ENCODE results near the gene TSKU. TPM values are rescaled to one million over a fixed set of nuclear protein-coding genes. Genes with fewer than 3 reads are reported as not detected.

TSKU gene
- total RNA-seq, 2 experiments from 2014 or later: 1.5 to 1.8 TPM

DNA sequence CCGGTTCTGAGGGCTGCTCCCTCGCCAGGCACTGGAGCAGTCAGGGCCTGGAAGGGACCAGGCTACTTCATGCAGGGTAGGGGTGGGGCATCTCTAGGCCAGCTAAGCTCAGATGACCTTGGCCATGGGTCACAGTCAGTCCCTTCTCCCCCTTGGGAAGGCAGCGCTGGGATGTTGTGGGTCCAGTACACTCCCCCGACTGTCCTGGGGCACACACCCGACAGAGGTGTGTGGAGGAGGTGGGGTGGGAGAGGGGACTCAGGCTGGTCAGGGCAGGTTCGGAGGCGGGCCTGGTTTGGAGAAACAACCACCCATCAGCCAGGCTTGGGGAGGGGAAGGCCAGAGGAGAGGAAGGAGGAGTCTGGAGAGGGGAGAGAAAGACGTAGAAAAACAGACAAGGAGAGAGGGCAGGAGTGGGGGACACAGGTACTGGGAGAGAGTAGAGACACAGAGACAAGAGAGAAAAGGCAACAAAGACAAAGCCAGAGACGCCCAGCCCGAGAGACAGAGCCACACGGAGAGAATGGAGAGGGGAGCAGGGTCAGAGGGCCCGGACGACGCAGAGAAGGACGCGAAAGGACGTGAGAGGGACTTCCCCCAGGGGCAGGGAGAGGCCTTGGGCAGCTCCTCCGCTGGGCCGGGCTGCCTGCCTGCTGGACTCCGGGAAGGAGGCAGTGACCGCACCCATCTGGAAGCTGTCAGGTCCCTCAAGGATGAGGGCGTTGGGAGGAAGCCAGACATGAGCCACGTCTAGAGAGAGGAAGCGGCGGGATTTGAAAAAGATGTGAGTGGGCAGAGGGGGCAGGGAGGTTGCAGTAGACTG is 30.6 kb upstream of the TSKU start:
- H3K4me2 ChIP-seq (ENCODE audit: low read length): no peak overlapping the region
- no peaks in the 10 kb centered on the region for H4K20me1 ChIP-seq (ENCODE audit: insufficient read depth, low read length)
- H3K4me1 ChIP-seq (ENCODE audit: insufficient read depth, low read length, poor library complexity, severe bottlenecking): no peaks in the 10 kb centered on the region
- no peaks in the 10 kb centered on the region for H3K36me3 ChIP-seq (ENCODE audit: insufficient read depth, low read length)
- DNase-seq (ENCODE audit: low spot score): no peak
- intact Hi-C loops (cut with micrococcal nuclease; ENCODE audit: unreplicated experiment): no loop called here
- TF ChIP-seq, protein P1, sequence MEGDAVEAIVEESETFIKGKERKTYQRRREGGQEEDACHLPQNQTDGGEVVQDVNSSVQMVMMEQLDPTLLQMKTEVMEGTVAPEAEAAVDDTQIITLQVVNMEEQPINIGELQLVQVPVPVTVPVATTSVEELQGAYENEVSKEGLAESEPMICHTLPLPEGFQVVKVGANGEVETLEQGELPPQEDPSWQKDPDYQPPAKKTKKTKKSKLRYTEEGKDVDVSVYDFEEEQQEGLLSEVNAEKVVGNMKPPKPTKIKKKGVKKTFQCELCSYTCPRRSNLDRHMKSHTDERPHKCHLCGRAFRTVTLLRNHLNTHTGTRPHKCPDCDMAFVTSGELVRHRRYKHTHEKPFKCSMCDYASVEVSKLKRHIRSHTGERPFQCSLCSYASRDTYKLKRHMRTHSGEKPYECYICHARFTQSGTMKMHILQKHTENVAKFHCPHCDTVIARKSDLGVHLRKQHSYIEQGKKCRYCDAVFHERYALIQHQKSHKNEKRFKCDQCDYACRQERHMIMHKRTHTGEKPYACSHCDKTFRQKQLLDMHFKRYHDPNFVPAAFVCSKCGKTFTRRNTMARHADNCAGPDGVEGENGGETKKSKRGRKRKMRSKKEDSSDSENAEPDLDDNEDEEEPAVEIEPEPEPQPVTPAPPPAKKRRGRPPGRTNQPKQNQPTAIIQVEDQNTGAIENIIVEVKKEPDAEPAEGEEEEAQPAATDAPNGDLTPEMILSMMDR (conservative IDR thresholded peaks at IDR 0.05; ENCODE audit: low read length): no peak
- H3K4me3 ChIP-seq (ENCODE audit: low read depth, low read length, poor library complexity, severe bottlenecking): no peak overlapping the region
- BruUV-seq (replicated peaks): no TSS peak
- CTCF ChIA-PET (ENCODE audit: unreplicated experiment): no interaction called here
- POLR2A ChIA-PET: interaction anchor here (0.6 kb wide), 1 partner anchor 209 kb away, joined by 3 read pairs; no protein-coding TSS in a partner anchor
- no peaks in the 10 kb centered on the region for H3K9me3 ChIP-seq (ENCODE audit: low read length)
- H2AFZ ChIP-seq (ENCODE audit: low read length): no peak overlapping the region
- H3K27ac ChIP-seq (ENCODE audit: low read depth, low read length, poor library complexity, severe bottlenecking): no peak overlapping the region
- H3K9me2 ChIP-seq (ENCODE audit: insufficient read depth, low read length): no peaks in the 10 kb centered on the region
- H3K79me2 ChIP-seq (ENCODE audit: insufficient read depth, low read depth, low read length): no peaks in the 10 kb centered on the region

DNA sequence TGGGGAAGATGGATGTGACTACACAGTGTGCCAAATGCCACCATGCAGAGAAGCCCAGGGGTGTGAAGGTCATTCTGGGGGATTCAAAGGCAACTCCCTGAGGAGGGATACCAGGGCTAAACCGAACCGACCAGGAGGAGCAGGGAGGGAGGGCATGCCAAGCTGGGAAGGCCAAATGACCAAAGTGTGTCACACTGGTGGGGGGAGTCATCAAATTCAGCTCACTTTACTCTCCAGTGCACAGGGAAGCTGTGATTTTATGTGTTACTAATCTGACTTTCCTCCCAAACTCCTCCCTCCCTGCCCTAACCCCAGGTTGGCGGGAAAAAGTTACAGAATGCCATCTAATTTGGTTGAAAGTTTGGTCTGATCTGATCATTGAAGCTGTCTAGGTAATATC is 29.7 kb upstream of the TSKU start:
- Histone ChIP-seq H3K9me3 (ENCODE audit: low read length) (no peaks in the 10 kb centered on the region), H3K27ac (ENCODE audit: low read depth, low read length, poor library complexity, severe bottlenecking) (no peak overlapping the region), H3K4me3 (ENCODE audit: low read depth, low read length, poor library complexity, severe bottlenecking) (no peak overlapping the region), H3K4me2 (ENCODE audit: low read length) (no peak overlapping the region), H4K20me1 (ENCODE audit: insufficient read depth, low read length) (no peaks in the 10 kb centered on the region), H3K79me2 (ENCODE audit: insufficient read depth, low read depth, low read length) (no peaks in the 10 kb centered on the region), H2AFZ (ENCODE audit: low read length) (no peak overlapping the region), H3K36me3 (ENCODE audit: insufficient read depth, low read length) (no peaks in the 10 kb centered on the region), H3K9me2 (ENCODE audit: insufficient read depth, low read length) (no peaks in the 10 kb centered on the region), H3K4me1 (ENCODE audit: insufficient read depth, low read length, poor library complexity, severe bottlenecking) (no peaks in the 10 kb centered on the region)
- no peak for DNase-seq (ENCODE audit: low spot score)
- TF ChIP-seq, protein P1 (conservative IDR thresholded peaks at IDR 0.05; ENCODE audit: low read length): no peak
- TF ChIP-seq EZH2phosphoT487 (IDR thresholded peaks at IDR 0.05; ENCODE audit: borderline replicate concordance, low read depth, low read length): no peak
- no TSS peak for BruUV-seq (replicated peaks)
- intact Hi-C loops (cut with micrococcal nuclease; ENCODE audit: unreplicated experiment): no loop called here
- ChIA-PET POLR2A (no interaction called here), CTCF (ENCODE audit: unreplicated experiment) (no interaction called here)

DNA sequence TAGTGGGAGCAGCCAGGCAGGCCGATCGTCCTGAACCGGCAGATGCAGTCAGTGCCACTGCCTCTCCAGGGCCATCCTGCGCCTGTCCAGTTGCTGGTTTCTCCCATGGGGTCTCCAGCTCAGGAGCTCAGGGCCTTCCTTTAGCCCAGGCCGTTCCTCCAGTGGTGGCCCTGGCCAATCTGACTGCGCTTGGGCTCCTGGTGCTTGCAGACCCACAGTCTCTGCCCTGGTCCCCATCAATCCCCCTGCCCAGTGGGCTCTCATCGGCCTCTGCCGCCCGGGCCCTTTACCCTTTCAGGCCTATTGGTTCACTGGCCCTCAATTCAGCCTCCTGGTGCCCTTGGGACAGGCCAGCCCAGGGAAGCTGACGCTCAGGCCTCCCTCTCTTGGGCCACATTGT is 29.2 kb upstream of the TSKU start:
- Histone ChIP-seq H3K9me2 (ENCODE audit: insufficient read depth, low read length) (no peaks in the 10 kb centered on the region), H3K79me2 (ENCODE audit: insufficient read depth, low read depth, low read length) (no peaks in the 10 kb centered on the region), H3K4me3 (ENCODE audit: low read depth, low read length, poor library complexity, severe bottlenecking) (no peak overlapping the region), H4K20me1 (ENCODE audit: insufficient read depth, low read length) (no peaks in the 10 kb centered on the region), H3K27ac (ENCODE audit: low read depth, low read length, poor library complexity, severe bottlenecking) (no peak overlapping the region), H3K36me3 (ENCODE audit: insufficient read depth, low read length) (no peaks in the 10 kb centered on the region), H3K4me1 (ENCODE audit: insufficient read depth, low read length, poor library complexity, severe bottlenecking) (no peaks in the 10 kb centered on the region), H3K4me2 (ENCODE audit: low read length) (no peak overlapping the region), H2AFZ (ENCODE audit: low read length) (no peak overlapping the region), H3K9me3 (ENCODE audit: low read length) (no peaks in the 10 kb centered on the region)
- intact Hi-C loops (cut with micrococcal nuclease; ENCODE audit: unreplicated experiment): no loop called here
- ChIA-PET POLR2A (no interaction called here), CTCF (ENCODE audit: unreplicated experiment) (no interaction called here)
- TF ChIP-seq EZH2phosphoT487 (IDR thresholded peaks at IDR 0.05; ENCODE audit: borderline replicate concordance, low read depth, low read length): no peak
- TF ChIP-seq, protein P1 (conservative IDR thresholded peaks at IDR 0.05; ENCODE audit: low read length): no peak
- DNase-seq (ENCODE audit: low spot score): no peak
- no TSS peak for BruUV-seq (replicated peaks)

All from OCI-LY7 (cell line).